C4-2B (cell line): Measurements from ENCODE around the gene FAM186B.

Source experiments
- H3K27ac ChIP-seq: fragments of 450-650 bp; 2 replicates; pipeline ENCODE4 v1.5.1; 2017
- ZFX ChIP-seq: fragments of 450-650 bp; IDR thresholded peaks from 2 replicates; pipeline ENCODE4 v1.6.1; 2017
- TF ChIP-seq, protein P1 (sequence below): fragments of 450-650 bp; conservative IDR thresholded peaks from 2 replicates; pipeline ENCODE4 v1.5.1; 2017; ENCODE audit warnings: mild to moderate bottlenecking

FAM186B gene

DNA sequence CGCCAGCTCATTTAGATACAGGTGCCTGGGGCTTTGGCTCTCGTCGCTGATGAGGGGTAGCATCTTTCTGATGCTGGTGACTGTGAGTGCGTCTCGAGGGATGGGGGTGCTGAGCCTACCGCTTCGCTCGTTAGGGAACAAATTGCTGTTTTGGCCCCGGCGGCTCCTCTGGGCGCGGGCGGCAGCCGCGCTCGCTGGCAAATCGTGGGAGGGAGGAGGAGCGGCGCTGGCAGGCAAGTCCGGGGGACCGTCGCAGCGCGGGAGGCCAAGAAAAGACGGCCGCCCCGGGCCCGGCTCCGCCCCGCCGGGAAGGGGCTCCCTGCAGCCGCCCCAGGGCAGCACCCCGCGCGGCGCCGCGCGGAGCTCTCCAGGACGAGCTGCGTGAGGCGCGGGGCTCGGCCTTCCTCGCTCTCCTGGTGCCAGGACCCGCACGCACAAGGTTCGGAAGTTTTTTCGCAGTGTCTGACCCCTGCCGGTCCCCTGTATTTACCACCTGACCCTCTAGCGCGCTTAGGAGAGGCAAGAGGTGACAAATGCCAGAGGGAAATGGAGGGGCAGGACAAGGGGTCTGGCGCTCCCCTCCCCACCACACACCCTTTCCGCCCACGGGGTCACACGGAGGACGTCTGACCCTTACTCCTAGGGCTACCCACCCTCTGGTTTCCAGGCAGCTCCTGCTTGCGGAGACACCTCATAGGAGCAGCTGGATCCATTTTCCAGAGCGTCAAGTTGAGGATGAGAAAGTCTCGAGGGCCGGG lies 67.5 kb downstream of the FAM186B start:
- no peak overlapping the region for H3K27ac ChIP-seq
- no peak for TF ChIP-seq ZFX
- TF ChIP-seq, protein P1, sequence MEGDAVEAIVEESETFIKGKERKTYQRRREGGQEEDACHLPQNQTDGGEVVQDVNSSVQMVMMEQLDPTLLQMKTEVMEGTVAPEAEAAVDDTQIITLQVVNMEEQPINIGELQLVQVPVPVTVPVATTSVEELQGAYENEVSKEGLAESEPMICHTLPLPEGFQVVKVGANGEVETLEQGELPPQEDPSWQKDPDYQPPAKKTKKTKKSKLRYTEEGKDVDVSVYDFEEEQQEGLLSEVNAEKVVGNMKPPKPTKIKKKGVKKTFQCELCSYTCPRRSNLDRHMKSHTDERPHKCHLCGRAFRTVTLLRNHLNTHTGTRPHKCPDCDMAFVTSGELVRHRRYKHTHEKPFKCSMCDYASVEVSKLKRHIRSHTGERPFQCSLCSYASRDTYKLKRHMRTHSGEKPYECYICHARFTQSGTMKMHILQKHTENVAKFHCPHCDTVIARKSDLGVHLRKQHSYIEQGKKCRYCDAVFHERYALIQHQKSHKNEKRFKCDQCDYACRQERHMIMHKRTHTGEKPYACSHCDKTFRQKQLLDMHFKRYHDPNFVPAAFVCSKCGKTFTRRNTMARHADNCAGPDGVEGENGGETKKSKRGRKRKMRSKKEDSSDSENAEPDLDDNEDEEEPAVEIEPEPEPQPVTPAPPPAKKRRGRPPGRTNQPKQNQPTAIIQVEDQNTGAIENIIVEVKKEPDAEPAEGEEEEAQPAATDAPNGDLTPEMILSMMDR: no peak
